ENCODE measurements around the gene CHD5.
"Not testable (repeated sequence)": the region's sequence is repeated elsewhere in the genome, so short reads cannot be mapped to it uniquely, and the experiment has no call there.

The CHD5 gene

GRCh38 chr1:6083801-6084446, 96.2 kb downstream of the CHD5 start:
- peak; percentile 71 for DNase-seq (ENCODE audit: low spot score)

DNA sequence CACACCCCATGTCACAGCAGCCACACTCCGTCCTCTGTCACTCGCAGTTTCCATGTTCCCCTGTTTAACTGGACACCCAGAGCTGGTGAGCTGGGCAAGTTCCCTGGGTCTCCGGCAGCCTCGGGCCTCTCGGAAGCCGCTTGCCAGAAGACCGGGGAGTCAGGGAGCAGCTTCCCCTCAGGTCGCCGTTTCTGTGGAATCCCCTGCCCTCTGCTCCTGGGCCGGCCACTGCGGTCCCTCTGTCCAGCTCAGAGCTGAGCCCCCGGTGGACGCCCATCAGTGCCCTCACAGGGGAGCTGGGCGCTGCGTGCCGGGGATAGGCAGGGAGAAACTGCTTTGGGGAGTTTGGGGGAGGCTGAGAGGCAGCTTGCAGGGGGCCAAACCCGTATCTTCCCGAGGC, 96.7 kb downstream of the CHD5 start:
- no peak for DNase-seq (ENCODE audit: low spot score)

GRCh38 chr1:6082430-6082971, 97.6 kb downstream of the CHD5 start:
- DNase-seq (ENCODE audit: low spot score), result peak; percentile 65

- DNase-seq (ENCODE audit: low spot score), result no peak
Observed at GRCh38 chr1:6081901-6082300, 98.2 kb downstream of the CHD5 start.

- no peak for DNase-seq (ENCODE audit: low spot score)
Observed at GRCh38 chr1:6080469-6080868, 99.7 kb downstream of the CHD5 start.

DNA sequence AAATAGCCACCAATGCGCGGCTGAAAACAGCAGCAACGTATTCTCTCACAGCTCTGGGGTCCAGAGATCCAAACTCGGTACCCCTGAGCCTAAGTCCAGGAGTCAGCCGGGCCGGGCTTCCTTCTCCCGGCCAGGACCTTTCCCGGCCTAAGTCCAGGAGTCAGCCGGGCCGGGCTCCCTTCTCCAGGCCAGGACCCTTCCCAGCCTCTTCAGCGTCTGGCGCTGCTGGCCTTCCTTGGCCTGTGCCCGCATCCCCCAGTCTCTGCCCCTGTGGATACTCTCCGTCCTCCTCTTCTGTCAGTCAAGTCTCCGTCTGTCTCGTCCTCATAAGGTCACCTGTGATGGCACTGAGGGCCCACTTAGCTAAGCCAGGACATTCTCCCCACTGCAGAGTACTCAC, 102.2 kb downstream of the CHD5 start:
- DNase-seq (ENCODE audit: low spot score), result no peak

DNA sequence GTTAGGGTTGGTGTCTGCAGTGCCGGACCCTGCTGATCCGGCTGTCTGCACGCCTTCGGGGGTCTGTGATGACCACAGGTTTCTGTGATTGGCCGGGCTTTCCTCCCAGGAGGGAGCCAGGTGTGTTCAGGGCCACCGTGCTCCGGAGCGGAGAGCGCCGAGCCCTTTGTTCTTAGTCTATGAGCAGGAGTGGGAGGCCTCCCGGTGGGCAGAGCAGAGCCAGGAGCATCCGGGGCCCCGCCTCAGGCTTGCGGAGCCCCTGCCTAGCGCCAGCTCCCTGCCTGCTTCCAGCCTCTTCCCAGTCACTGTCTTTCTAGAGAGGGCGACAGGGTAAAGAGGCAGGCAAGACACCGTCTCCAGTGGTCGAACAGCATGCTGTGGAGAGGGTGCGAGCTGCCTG, 102.6 kb downstream of the CHD5 start:
- DNase-seq (ENCODE audit: low spot score), result no peak

- not testable (repeated sequence) for DNase-seq (ENCODE audit: low spot score)
Observed at GRCh38 chr1:6077061-6077460, 103.1 kb downstream of the CHD5 start.

GRCh38 chr1:6075748-6076147, 104.4 kb downstream of the CHD5 start:
- DNase-seq (ENCODE audit: low spot score), result no peak

GRCh38 chr1:6074192-6074901, 105.8 kb downstream of the CHD5 start:
- no peak for DNase-seq (ENCODE audit: low spot score)

DNA sequence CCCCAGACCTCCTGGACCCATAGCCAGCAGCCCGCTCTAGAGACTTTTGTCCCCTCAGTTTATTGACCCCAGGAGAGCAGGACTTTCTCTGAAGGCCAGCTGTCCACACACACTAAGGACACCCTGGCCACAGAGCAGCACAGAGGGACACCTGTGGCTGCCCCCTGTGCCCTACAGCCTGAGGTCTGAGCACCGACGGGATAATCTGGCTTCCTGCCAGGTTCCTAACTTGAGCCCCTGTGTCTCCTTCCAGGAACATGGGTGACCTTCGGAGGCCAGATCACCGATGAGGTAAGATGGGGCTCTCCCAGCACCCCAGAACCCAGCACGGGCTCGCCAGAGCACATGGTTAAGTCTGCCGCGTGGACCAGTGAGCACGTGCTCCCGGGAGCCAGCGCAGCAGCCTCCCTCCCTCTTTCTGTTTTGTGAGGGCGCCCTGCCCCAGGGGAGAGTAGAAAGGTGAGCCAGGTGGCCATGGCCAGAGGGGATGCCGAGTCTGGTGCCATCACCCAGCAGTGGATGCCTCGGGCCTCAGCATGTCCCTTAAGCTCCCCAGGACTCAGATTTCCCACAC, 106.6 kb downstream of the CHD5 start:
- DNase-seq (ENCODE audit: low spot score), result no peak

- DNase-seq (ENCODE audit: low spot score), result no peak
Observed at GRCh38 chr1:6072774-6073479, 107.2 kb downstream of the CHD5 start.

- DNase-seq (ENCODE audit: low spot score), result no peak
Observed at GRCh38 chr1:6071219-6071618, 108.9 kb downstream of the CHD5 start.

GRCh38 chr1:6070450-6070974, 109.6 kb downstream of the CHD5 start:
- DNase-seq (ENCODE audit: low spot score), result no peak

GRCh38 chr1:6069573-6069972, 110.5 kb downstream of the CHD5 start:
- no peak for DNase-seq (ENCODE audit: low spot score)

- no peak for DNase-seq (ENCODE audit: low spot score)
Observed at GRCh38 chr1:6068932-6069331, 111.2 kb downstream of the CHD5 start.

GRCh38 chr1:6068073-6068472, 112.0 kb downstream of the CHD5 start:
- DNase-seq (ENCODE audit: low spot score), result no peak

DNA sequence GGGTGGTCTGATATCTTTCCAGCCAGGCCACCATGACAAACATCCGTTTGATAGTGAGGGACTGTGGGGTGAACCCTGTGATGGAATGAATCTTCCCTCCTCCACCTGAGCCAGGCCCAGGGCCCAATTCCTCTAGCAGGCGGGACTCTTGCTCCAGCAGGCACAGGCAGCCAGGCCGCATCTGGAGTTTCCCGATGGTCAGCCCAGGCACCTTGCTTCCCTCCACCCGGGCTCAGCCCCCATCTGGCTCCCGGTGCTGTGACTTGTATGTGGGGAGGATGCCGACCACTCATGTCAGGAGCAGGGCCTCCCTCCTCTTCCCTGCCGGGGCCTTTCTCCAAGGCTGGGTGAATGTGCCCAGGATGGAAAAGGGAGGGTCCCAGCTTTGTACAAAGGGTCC, 113.4 kb downstream of the CHD5 start:
- no peak for DNase-seq (ENCODE audit: low spot score)

GRCh38 chr1:6065093-6065858, 114.8 kb downstream of the CHD5 start:
- no peak for DNase-seq (ENCODE audit: low spot score)

DNA sequence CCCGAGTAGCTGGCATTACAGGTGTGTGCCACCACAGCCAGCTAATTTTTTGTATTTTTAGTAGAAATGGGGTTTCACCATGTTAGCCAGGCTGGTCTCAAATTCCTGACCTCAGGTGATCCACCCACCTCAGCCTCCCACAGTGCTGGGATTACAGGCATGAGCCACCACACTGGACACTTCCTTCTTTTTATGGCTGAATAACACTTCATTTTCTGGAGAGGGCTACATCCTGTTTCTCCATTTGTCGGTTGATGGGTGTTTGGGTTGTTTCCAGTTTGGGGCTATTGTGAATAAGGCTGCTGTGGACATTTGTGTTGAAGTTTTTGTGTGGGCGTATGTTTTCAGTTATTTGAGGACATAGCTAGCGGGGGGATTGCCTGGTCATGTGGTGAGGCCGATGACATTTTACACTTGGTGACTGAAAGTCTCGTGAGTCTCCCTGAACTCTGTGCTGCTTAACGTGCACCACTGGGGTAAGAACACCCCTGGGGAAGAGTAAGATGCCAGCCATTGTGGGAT, 116.5 kb downstream of the CHD5 start:
- DNase-seq (ENCODE audit: low spot score), result not testable (repeated sequence)

- no peak for DNase-seq (ENCODE audit: low spot score)
Observed at GRCh38 chr1:6062670-6063069, 117.5 kb downstream of the CHD5 start.
